Stimulated activated memory B cell treated with anti-CD40 and anti-IgM and Interleukin-4, amounts not matched to agents 10 μg/mL and 1 μg/mL and 100 μg/mL, for 72 hours (primary cell): ENCODE data around the gene MICAL3.
A peak's percentile ranks its signal among the peaks of the same experiment; 100 is the strongest.

Source experiments
- ATAC-seq: fragments of 150-1000 bp; cut with Tn5 transposase; 2 replicates; pipeline ENCODE4 v1.10.0; 2021
- H3K27ac Mint-ChIP-seq: one replicate; pipeline ENCODE4 v1.8.0; 2022; ENCODE audit warnings: mild to moderate bottlenecking, mixed read lengths
- H3K27me3 Mint-ChIP-seq: one replicate; pipeline ENCODE4 v1.8.0; 2022; ENCODE audit warnings: mixed read lengths
- H3K36me3 Mint-ChIP-seq: one replicate; pipeline ENCODE4 v1.8.0; 2022; ENCODE audit warnings: mixed read lengths
- H3K4me1 Mint-ChIP-seq: one replicate; pipeline ENCODE4 v1.8.0; 2022; ENCODE audit warnings: mixed read lengths
- H3K4me3 Mint-ChIP-seq: one replicate; pipeline ENCODE4 v1.8.0; 2022; ENCODE audit warnings: mild to moderate bottlenecking, moderate library complexity, mixed read lengths
- H3K9me3 Mint-ChIP-seq: one replicate; pipeline ENCODE4 v1.8.0; 2022; ENCODE audit warnings: mixed read lengths

Gene MICAL3

DNA sequence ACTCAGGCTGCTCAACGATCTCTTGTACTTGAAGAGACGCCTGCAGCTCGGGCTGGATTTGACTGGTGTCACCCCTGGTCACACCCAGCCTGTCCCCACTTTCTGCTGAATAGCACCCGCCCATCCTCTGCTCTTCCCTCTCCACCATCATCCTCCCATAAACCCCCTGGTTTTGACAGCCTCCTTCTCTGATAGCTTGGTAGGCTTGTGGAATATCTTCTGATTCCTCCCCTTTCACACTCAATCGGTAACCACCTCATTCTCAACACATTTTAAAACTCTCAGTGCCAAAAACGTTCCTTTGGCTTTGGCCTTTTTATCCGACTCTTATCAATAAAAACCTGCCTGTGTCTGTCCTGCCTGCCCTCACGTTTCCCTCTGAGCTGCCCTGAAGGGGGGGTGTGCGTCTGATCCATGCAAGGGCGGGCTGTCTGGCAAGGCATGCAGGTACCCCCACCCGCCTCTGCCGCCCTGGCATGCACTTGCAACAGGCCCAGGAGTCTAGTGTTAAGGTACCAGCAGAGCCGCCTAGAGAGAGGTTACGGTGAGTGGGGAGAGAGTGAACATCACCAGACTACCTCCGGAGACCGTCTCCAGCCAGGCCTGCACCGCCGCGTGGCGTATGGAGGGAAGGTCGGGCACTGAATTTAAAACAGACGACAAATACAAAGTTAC, 198.3 kb downstream of the MICAL3 start:
- no peak overlapping the region for H3K27ac Mint-ChIP-seq
- peaks cover 15% of the 10 kb centered on the region for H3K4me1 Mint-ChIP-seq
- no peak for ATAC-seq
- peaks cover 65% of the 10 kb centered on the region for H3K36me3 Mint-ChIP-seq
- H3K4me3 Mint-ChIP-seq = no peak overlapping the region
- no peaks in the 10 kb centered on the region for H3K9me3 Mint-ChIP-seq
- H3K27me3 Mint-ChIP-seq = no peaks in the 10 kb centered on the region

- Mint-ChIP-seq H3K27me3 (no peaks in the 10 kb centered on the region), H3K36me3 (peaks cover 63% of the 10 kb centered on the region), H3K9me3 (no peaks in the 10 kb centered on the region), H3K4me1 (no peaks in the 10 kb centered on the region), H3K27ac (no peak overlapping the region), H3K4me3 (no peak overlapping the region)
- no peak for ATAC-seq
These were observed 199.9 kb downstream of the MICAL3 start for GRCh38 chr22:17824457-17824856.

- no peaks in the 10 kb centered on the region for H3K27me3 Mint-ChIP-seq
- H3K4me3 Mint-ChIP-seq = no peak overlapping the region
- no peaks in the 10 kb centered on the region for H3K9me3 Mint-ChIP-seq
- no peak for ATAC-seq
- H3K4me1 Mint-ChIP-seq = no peaks in the 10 kb centered on the region
- peaks cover 67% of the 10 kb centered on the region for H3K36me3 Mint-ChIP-seq
- no peak overlapping the region for H3K27ac Mint-ChIP-seq
These were observed 200.4 kb downstream of the MICAL3 start for GRCh38 chr22:17823964-17824363.

DNA sequence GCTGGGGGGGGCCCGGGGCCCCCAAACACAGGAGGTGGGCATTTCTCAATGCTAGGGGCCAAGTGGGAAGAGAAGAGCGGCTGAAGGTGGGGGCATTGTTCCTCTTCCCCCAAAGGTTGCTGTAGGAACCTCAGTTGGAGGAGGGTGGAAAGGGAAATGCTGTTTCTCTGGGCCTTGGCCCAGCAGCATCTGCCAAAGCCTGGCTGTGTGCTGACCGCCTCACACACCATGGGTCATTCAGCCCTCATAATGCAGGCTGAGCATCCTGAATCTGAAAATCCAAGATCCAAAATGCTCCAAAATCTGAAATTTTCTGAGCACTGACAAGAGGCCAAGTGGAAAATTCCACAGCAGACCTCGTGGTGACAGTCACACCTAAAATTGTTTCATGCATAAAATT, 201.1 kb downstream of the MICAL3 start:
- ATAC-seq = no peak

DNA sequence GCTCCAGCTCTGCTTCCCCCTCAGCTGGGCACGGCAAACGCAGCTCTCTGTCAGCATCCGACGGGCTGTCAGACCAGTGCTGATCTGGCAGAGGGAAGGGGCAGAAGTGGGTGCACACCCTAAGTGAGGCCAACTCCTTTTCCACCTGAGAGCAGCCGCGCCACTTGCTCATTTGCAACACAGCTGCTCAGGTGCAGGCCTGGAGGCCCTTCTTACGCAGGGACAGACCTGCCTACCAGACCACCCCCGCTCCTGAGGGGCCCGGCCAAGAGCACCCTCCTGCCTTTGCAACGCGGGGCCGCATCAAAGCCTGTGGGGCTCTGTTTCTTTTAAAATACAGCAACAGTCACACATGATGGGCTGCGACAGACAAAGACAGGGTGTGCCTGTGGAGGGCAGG, 202.3 kb downstream of the MICAL3 start:
- Mint-ChIP-seq H3K4me1 (no peaks in the 10 kb centered on the region), H3K36me3 (peaks cover 68% of the 10 kb centered on the region)
- ATAC-seq = no peak

More for the DNA sequence above, 201.1 kb downstream of the MICAL3 start:
- Mint-ChIP-seq H3K4me1 (no peaks in the 10 kb centered on the region), H3K27ac (no peak overlapping the region), H3K9me3 (no peaks in the 10 kb centered on the region), H3K27me3 (no peaks in the 10 kb centered on the region), H3K36me3 (peaks cover 67% of the 10 kb centered on the region), H3K4me3 (no peak overlapping the region)

DNA sequence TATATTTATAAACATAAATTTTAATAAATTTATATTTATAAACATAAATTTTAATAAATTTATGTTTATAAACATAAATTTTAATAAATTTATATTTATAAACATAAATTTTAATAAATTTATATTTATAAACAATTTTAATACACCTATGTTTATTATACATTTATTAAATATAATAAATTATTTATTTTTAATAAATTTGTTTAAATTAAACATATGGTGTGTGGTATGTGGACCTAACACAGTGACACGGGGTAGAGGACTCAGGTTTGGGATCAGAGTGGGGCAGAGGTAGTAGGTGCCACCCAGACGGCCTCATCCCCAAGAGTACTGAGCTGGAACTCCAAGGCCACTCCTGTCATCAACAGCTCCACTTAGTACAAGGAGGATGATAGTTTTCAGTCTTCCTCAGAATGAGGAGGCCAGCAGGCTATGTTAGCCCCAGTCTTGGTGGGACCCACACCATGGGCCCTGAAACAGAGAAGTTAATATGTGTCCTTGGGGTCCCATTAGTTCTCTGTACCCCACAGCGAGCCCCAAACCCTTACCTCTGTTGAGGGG, 203.4 kb downstream of the MICAL3 start:
- H3K36me3 Mint-ChIP-seq = peaks cover 67% of the 10 kb centered on the region
- H3K27ac Mint-ChIP-seq = no peak overlapping the region
- H3K9me3 Mint-ChIP-seq = no peaks in the 10 kb centered on the region
- no peaks in the 10 kb centered on the region for H3K27me3 Mint-ChIP-seq
- ATAC-seq = no peak
- H3K4me3 Mint-ChIP-seq = no peak overlapping the region
- no peaks in the 10 kb centered on the region for H3K4me1 Mint-ChIP-seq

More for the DNA sequence above, 202.3 kb downstream of the MICAL3 start:
- no peaks in the 10 kb centered on the region for H3K9me3 Mint-ChIP-seq
- H3K4me3 Mint-ChIP-seq = no peak overlapping the region
- H3K27me3 Mint-ChIP-seq = no peaks in the 10 kb centered on the region
- H3K27ac Mint-ChIP-seq = no peak overlapping the region

DNA sequence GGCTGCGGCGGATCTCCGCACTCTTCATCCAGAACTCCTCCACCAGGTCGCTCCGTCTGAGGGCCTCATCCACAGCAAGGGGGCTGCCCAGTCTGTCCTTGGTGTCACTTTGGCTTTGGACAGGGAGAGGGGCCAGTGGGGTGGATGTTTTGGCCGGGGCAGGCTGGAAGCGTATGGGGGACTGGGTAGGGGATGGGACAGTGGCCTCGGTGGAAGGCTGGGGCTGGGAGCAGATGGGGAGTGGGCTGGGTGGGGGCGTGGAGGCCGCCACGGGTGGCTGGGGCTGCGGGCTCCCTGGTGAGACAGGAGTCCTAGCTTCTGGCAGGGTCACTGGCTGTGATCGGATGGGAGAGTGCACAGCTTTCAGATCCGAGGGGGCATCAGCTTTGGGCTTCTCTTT, 205.7 kb downstream of the MICAL3 start:
- H3K27me3 Mint-ChIP-seq = no peaks in the 10 kb centered on the region
- no peak overlapping the region for H3K4me3 Mint-ChIP-seq
- no peak overlapping the region for H3K27ac Mint-ChIP-seq
- peak; percentile 4 for ATAC-seq
- no peaks in the 10 kb centered on the region for H3K9me3 Mint-ChIP-seq
- H3K36me3 Mint-ChIP-seq = peaks cover 68% of the 10 kb centered on the region
- peaks cover 19% of the 10 kb centered on the region for H3K4me1 Mint-ChIP-seq

- Mint-ChIP-seq H3K9me3 (no peaks in the 10 kb centered on the region), H3K27me3 (no peaks in the 10 kb centered on the region)
These were observed 206.2 kb downstream of the MICAL3 start for GRCh38 chr22:17818180-17818579.

DNA sequence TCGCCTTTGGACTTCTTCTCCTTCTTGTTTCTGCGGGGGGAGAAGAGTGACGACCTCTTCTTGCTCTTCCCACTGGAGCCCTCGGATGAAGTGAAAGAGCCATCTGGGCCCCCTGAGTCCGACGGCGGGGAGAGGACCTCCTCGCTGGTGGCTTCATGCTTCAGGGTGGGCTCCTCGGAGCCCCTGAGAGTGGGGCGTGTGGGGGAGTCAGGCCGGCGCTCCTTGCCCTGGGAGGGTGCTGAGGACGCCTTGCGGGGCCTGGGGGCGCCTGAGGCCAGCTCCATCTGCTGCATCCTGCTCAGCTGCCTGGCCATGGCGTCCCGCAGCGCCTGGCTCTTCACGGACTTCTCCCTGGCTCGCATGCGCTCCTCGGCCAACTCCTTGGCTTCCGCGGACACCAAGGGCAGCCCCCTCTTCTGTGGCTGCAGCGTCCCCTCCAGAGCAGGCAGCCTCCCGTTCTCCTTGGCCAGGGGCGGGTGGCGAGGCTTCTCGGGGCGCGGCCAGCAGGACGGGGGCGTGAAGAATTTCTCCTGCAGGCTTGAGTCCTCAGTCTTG, 206.8 kb downstream of the MICAL3 start:
- H3K9me3 Mint-ChIP-seq = no peaks in the 10 kb centered on the region
- peaks cover 73% of the 10 kb centered on the region for H3K36me3 Mint-ChIP-seq
- H3K4me3 Mint-ChIP-seq = no peak overlapping the region
- no peak overlapping the region for H3K27ac Mint-ChIP-seq
- H3K27me3 Mint-ChIP-seq = no peaks in the 10 kb centered on the region
- peaks cover 23% of the 10 kb centered on the region for H3K4me1 Mint-ChIP-seq
- no peak for ATAC-seq

More at GRCh38 chr22:17818180-17818579, 206.2 kb downstream of the MICAL3 start:
- H3K36me3 Mint-ChIP-seq = peaks cover 72% of the 10 kb centered on the region
- no peak for ATAC-seq
- H3K4me3 Mint-ChIP-seq = no peak overlapping the region
- H3K27ac Mint-ChIP-seq = no peak overlapping the region
- peaks cover 23% of the 10 kb centered on the region for H3K4me1 Mint-ChIP-seq

DNA sequence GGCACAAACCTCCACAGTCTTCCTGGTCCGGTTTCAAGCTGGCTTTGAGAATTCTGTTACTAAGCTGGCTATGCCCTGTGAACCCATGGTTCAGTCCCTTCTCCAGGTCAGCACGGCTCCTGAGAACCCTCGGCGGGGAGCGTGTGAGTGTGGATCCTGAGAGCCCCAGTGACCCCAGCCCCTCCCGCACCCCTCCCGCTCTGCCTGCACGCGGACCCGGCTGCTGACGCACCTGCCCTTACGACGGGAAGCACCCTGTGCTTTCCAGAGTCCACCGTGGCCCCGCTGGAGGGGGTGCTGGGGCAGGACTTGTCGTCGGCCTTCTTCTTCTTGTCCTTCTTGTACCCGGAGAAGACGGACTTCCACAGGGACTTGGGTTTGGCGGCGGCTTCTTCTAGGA, 207.3 kb downstream of the MICAL3 start:
- Mint-ChIP-seq H3K27ac (no peak overlapping the region), H3K4me1 (peaks cover 23% of the 10 kb centered on the region), H3K4me3 (no peak overlapping the region), H3K9me3 (no peaks in the 10 kb centered on the region), H3K36me3 (peaks cover 75% of the 10 kb centered on the region), H3K27me3 (no peaks in the 10 kb centered on the region)
- ATAC-seq = no peak

GRCh38 chr22:17816649-17817048, 207.7 kb downstream of the MICAL3 start:
- Mint-ChIP-seq H3K4me1 (peaks cover 23% of the 10 kb centered on the region), H3K36me3 (peaks cover 79% of the 10 kb centered on the region), H3K27me3 (no peaks in the 10 kb centered on the region), H3K4me3 (no peak overlapping the region), H3K9me3 (no peaks in the 10 kb centered on the region), H3K27ac (no peak overlapping the region)
- ATAC-seq = no peak

GRCh38 chr22:17815703-17816254, 208.6 kb downstream of the MICAL3 start:
- Mint-ChIP-seq H3K36me3 (peaks cover 88% of the 10 kb centered on the region), H3K4me3 (no peak overlapping the region)

GRCh38 chr22:17814830-17815229, 209.5 kb downstream of the MICAL3 start:
- Mint-ChIP-seq H3K9me3 (no peaks in the 10 kb centered on the region), H3K4me3 (no peak overlapping the region), H3K27ac (peak overlapping the region; percentile 65), H3K4me1 (peaks cover 23% of the 10 kb centered on the region), H3K27me3 (no peaks in the 10 kb centered on the region), H3K36me3 (peaks cover 88% of the 10 kb centered on the region)
- ATAC-seq = no peak

More at GRCh38 chr22:17815703-17816254, 208.6 kb downstream of the MICAL3 start:
- Mint-ChIP-seq H3K9me3 (no peaks in the 10 kb centered on the region), H3K27me3 (no peaks in the 10 kb centered on the region), H3K27ac (peak overlapping the region; percentile 65), H3K4me1 (peaks cover 23% of the 10 kb centered on the region)
- ATAC-seq = no peak

- Mint-ChIP-seq H3K27me3 (no peaks in the 10 kb centered on the region), H3K36me3 (peaks cover 87% of the 10 kb centered on the region), H3K9me3 (no peaks in the 10 kb centered on the region), H3K27ac (peak overlapping the region; percentile 65), H3K4me1 (peaks cover 23% of the 10 kb centered on the region), H3K4me3 (no peak overlapping the region)
- ATAC-seq = no peak
These were observed 210.3 kb downstream of the MICAL3 start for GRCh38 chr22:17814084-17814483.

DNA sequence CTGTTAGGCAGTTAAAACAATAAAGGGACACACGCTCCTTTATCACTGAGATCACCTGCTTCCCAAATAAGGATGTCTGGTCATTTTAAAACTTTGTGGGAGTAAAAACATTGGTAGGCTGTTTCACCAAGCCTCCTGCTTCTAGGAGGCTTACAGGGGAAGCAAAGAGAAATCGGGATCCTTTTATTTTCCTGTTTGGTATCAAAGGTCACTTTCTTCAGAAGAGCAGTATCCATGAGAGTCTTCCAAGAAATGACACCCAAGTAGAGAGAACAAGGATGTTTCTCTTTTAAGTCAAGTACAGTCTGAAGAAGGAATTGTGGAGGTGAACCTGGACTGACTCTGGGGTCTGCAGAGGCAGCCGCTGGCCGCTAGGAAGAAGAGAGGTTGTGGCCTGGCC, 213.2 kb downstream of the MICAL3 start:
- Mint-ChIP-seq H3K27me3 (no peaks in the 10 kb centered on the region), H3K4me1 (peaks cover 27% of the 10 kb centered on the region), H3K9me3 (no peaks in the 10 kb centered on the region), H3K27ac (no peak overlapping the region), H3K4me3 (no peak overlapping the region), H3K36me3 (peaks cover 91% of the 10 kb centered on the region)
- ATAC-seq = no peak
